Ishikawa (cell line): Measurements from ENCODE around the gene COL27A1.

Experiments
- CEBPB ChIP-seq: IDR thresholded peaks from 2 replicates; pipeline ENCODE4 v1.6.1; 2012
- CREB1 ChIP-seq: IDR thresholded peaks from 2 replicates; pipeline ENCODE4 v1.6.1; 2012; ENCODE audit warnings: low read depth
- EGR1 ChIP-seq: IDR thresholded peaks from 2 replicates; pipeline ENCODE4 v1.6.1; 2012
- EP300 ChIP-seq: IDR thresholded peaks from 2 replicates; pipeline ENCODE4 v1.6.1; 2012; ENCODE audit warnings: borderline replicate concordance
- FOXM1 ChIP-seq: IDR thresholded peaks from 2 replicates; pipeline ENCODE4 v1.6.1; 2012; ENCODE audit warnings: low read depth, borderline replicate concordance
- MAX ChIP-seq: IDR thresholded peaks from 2 replicates; pipeline ENCODE4 v1.6.1; 2012
- NFIC ChIP-seq: IDR thresholded peaks from 2 replicates; pipeline ENCODE4 v1.6.1; 2012
- RAD21 ChIP-seq: IDR thresholded peaks from 2 replicates; pipeline ENCODE4 v1.6.1; 2012; ENCODE audit warnings: low read depth
- REST ChIP-seq: IDR thresholded peaks from 2 replicates; pipeline ENCODE4 v1.6.1; 2012; ENCODE audit warnings: low read depth, mild to moderate bottlenecking
- TAF1 ChIP-seq: IDR thresholded peaks from 2 replicates; pipeline ENCODE4 v1.6.1; 2012; ENCODE audit warnings: low read depth, mild to moderate bottlenecking
- TCF12 ChIP-seq: IDR thresholded peaks from 2 replicates; pipeline ENCODE4 v1.6.1; 2012; ENCODE audit warnings: low read depth
- TEAD4 ChIP-seq: IDR thresholded peaks from 2 replicates; pipeline ENCODE4 v1.6.1; 2012
- USF1 ChIP-seq: IDR thresholded peaks from 2 replicates; pipeline ENCODE4 v1.6.1; 2012
- YY1 ChIP-seq: IDR thresholded peaks from 2 replicates; pipeline ENCODE4 v1.6.1; 2012; ENCODE audit warnings: low read depth
- ZBTB7A ChIP-seq: IDR thresholded peaks from 2 replicates; pipeline ENCODE4 v1.6.1; 2012; ENCODE audit warnings: low read depth

Gene COL27A1

GRCh38 chr9:114141553-114142402 is 13.6 kb upstream of the COL27A1 start:
- TF ChIP-seq USF1: no peak
- TF ChIP-seq CEBPB: no peak
- TF ChIP-seq MAX: no peak
- TF ChIP-seq TEAD4: no peak
- no peak for TF ChIP-seq YY1
- no peak for TF ChIP-seq ZBTB7A
- TF ChIP-seq EGR1: no peak
- no peak for TF ChIP-seq FOXM1
- no peak for TF ChIP-seq EP300
- no peak for TF ChIP-seq NFIC
- TF ChIP-seq TCF12: no peak
- TF ChIP-seq REST: no peak

- TF ChIP-seq EP300 (no peak), ZBTB7A (no peak), YY1 (no peak), RAD21 (no peak)
Observed at GRCh38 chr9:114143234-114143633, 12.1 kb upstream of the COL27A1 start.

- TF ChIP-seq MAX (no peak), USF1 (no peak), NFIC (no peak)
Observed at GRCh38 chr9:114146735-114147134, 8.6 kb upstream of the COL27A1 start.

GRCh38 chr9:114149181-114149580 is 6.2 kb upstream of the COL27A1 start:
- no peak for TF ChIP-seq EGR1
- TF ChIP-seq YY1: no peak
- no peak for TF ChIP-seq TCF12
- TF ChIP-seq REST: no peak
- TF ChIP-seq MAX: no peak
- TF ChIP-seq TEAD4: no peak
- no peak for TF ChIP-seq FOXM1
- TF ChIP-seq EP300: no peak
- TF ChIP-seq NFIC: no peak
- TF ChIP-seq TAF1: no peak
- TF ChIP-seq ZBTB7A: no peak
- TF ChIP-seq CEBPB: no peak

- TF ChIP-seq TEAD4 (no peak), USF1 (no peak), TCF12 (no peak), REST (no peak), EGR1 (no peak), YY1 (no peak), EP300 (no peak), MAX (no peak), RAD21 (no peak), TAF1 (no peak), CREB1 (no peak), FOXM1 (no peak)
Observed at GRCh38 chr9:114149765-114150340, 5.5 kb upstream of the COL27A1 start.
